HEK293T (cell line): ENCODE data around the gene IGFL3.

Experiments used
- ARNT ChIP-seq: fragments of 450-650 bp; IDR thresholded peaks from 2 replicates; pipeline ENCODE4 v1.6.1; 2017; ENCODE audit warnings: mild to moderate bottlenecking
- FOXK2 ChIP-seq: fragments of 450-650 bp; IDR thresholded peaks from 2 replicates; pipeline ENCODE4 v1.6.1; 2016; ENCODE audit warnings: mild to moderate bottlenecking

DNA sequence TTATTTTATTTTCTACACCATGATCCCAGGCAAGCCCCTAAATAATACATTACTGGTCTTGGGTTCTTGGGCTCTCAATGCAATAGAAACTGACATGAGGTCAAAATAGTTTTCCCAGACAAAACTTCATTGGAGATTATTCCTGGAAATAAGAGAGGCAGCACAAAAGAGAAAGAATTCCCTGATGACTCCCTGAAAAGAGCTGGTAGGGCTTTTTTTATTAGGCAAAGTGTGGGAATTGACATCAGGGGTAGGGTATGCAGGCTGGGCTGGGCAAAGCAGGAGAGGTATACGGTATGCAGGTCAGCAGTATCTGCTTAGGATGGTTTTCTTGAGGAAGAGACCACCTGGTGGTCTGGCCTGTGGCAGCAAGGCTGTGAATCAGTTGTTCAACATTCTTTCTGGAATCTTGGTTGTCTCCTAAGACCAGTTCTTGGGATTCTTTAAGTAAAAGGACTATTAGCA, 9.3 kb upstream of the IGFL3 start:
- TF ChIP-seq ARNT = no peak
- no peak for TF ChIP-seq FOXK2
